ENCODE results near the gene BCAT1. TPM values are rescaled to one million over a fixed set of nuclear protein-coding genes. Genes with fewer than 3 reads are reported as not detected.
"Not testable (repeated sequence)": the region's sequence is repeated elsewhere in the genome, so short reads cannot be mapped to it uniquely, and the experiment has no call there.

Gene BCAT1
- total RNA-seq, 4 donors from 2014 or later = 3.9 to 36.3 (median 13.7) TPM

DNA sequence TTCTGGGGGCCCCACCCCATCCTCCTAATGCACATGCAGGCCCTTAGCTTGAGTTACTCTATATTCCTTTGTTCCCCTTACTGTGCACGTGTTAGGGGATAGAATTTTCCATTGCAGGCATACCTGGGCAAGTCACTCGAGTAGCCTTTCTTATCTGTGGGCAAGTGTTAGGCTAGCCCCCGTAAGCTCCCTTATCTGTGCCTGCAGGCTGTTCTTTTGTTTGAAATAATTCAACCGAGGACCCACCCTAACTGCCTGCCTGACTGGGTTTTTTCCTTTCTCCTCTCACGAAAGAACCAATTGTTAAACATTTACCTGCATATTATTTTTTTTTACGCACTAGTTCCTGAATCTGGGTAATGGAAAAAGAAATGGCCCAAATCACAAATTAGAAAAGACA lies 21.3 kb upstream of the BCAT1 start:
- Histone ChIP-seq H3K4me1 (no peaks in the 10 kb centered on the region), H3K27me3 (no peaks in the 10 kb centered on the region), H3K4me3 (no peak overlapping the region), H3K27ac (no peak overlapping the region), H3K9me3 (no peaks in the 10 kb centered on the region), H3K36me3 (no peaks in the 10 kb centered on the region)
- no peak for TF ChIP-seq CTCF (IDR thresholded peaks at IDR 0.05)
- TF ChIP-seq POLR2A (IDR thresholded peaks at IDR 0.05) = no peak
- DNase-seq = no peak

DNA sequence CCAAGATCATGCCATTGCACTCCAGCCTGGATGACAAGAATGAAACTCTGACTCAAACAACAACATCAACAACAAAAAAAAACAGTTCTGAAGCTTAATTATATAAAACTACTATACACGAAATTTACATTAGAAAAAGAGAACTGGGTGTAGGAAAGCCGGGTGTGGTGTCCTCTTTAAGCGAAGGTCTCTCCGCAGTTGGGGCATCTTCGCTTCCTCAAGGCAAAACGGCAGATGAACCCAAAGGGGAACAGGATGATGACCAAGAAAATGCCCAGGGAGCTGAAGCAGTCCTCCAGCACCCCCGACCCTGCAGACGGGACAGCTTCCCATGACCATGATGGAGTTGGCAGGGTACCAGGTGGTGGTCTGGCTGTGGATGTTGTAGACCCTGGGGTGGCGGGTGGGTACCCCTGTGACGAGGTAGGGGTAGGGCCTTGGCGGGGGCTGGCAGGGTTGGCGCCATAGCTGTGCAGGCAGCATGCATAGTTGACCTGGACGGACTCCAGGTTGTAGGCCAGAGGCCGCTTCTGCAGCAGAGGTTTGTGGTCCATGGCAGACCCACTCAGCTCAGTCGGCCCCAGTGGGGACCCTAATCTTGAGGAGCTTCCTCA lies 18.2 kb upstream of the BCAT1 start:
- no peaks in the 10 kb centered on the region for H3K36me3 ChIP-seq
- DNase-seq = no peak
- no peak overlapping the region for H3K27ac ChIP-seq
- H3K9me3 ChIP-seq = no peaks in the 10 kb centered on the region
- no peak for TF ChIP-seq CTCF (IDR thresholded peaks at IDR 0.05)
- TF ChIP-seq POLR2A (IDR thresholded peaks at IDR 0.05) = no peak
- no peaks in the 10 kb centered on the region for H3K27me3 ChIP-seq
- H3K4me3 ChIP-seq = no peak overlapping the region
- no peaks in the 10 kb centered on the region for H3K4me1 ChIP-seq

- DNase-seq = no peak
- H3K27me3 ChIP-seq = no peaks in the 10 kb centered on the region
- no peak for TF ChIP-seq CTCF (IDR thresholded peaks at IDR 0.05)
- TF ChIP-seq POLR2A (IDR thresholded peaks at IDR 0.05) = no peak
- H3K27ac ChIP-seq = no peak overlapping the region
- no peaks in the 10 kb centered on the region for H3K4me1 ChIP-seq
- no peak overlapping the region for H3K4me3 ChIP-seq
- H3K36me3 ChIP-seq = no peaks in the 10 kb centered on the region
- H3K9me3 ChIP-seq = no peaks in the 10 kb centered on the region
Observed at GRCh38 chr12:24964342-24964741, 15.4 kb upstream of the BCAT1 start.

DNA sequence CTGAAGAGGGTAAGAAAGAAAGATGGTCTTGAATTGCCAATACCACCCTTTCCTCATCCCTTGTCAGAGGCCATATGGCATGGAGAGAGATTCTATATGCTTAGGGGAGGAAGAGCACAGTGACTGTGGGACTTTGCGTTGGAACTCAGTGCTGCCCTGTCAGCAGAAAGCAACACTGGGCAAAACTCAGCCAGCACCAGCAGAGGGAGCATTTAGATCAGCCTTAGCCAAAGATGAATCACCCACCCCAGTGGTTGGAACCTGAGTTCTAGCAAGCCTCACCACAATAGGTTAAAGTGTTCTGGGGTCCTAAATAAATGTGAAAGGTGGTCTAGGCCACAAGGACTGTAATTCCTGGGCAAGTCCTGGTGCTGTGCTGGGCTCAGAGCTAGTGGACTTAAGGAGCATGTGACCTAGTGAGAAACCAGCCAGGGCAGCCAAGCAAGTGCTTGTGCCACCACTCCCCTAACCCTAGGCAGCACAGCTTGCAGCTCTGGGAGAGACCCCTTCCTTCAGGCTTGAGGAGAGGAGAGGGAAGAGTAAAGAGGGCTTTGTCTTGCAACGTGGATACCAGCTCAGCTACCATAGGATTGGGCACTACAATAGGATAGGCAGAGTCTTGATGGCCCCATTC lies 11.4 kb upstream of the BCAT1 start:
- Histone ChIP-seq H3K27me3 (no peaks in the 10 kb centered on the region), H3K27ac (no peak overlapping the region), H3K4me3 (no peak overlapping the region), H3K4me1 (no peaks in the 10 kb centered on the region), H3K9me3 (no peaks in the 10 kb centered on the region), H3K36me3 (no peaks in the 10 kb centered on the region)
- no peak for TF ChIP-seq POLR2A (IDR thresholded peaks at IDR 0.05)
- TF ChIP-seq CTCF (IDR thresholded peaks at IDR 0.05) = peak in 2 of 6 experiments; percentile 6 to 26
- DNase-seq = peak in 1 of 3 donors; percentile 50

- not testable (repeated sequence) for H3K9me3 ChIP-seq, H3K27ac ChIP-seq, H3K27me3 ChIP-seq, H3K4me3 ChIP-seq, H3K36me3 ChIP-seq, DNase-seq, H3K4me1 ChIP-seq
Observed at GRCh38 chr12:24956351-24956750, 7.5 kb upstream of the BCAT1 start.

DNA sequence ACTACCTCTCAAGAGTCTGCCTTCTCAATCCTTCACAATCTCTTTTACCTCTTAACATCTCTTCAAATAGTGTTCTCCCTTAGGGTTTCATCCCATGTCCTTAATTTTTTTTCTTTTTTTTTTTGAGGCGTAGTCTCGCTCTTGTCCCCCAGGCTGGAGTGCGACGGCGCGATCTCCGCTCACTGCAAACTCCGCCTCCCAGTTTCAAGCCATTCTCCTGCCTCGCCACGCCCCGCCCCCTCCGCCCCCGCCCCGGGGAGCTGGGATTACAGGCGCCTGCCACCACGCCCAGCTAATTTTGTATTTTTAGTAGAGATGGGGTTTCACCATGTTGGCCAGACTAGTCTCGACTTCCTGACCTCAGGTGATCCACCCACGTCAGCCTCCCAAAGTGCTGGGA lies 7.0 kb upstream of the BCAT1 start:
- no peaks in the 10 kb centered on the region for H3K4me1 ChIP-seq
- H3K27me3 ChIP-seq = no peaks in the 10 kb centered on the region
- H3K36me3 ChIP-seq = no peaks in the 10 kb centered on the region
- TF ChIP-seq POLR2A (IDR thresholded peaks at IDR 0.05) (no peak), CTCF (IDR thresholded peaks at IDR 0.05) (no peak)
- H3K4me3 ChIP-seq = no peak overlapping the region
- H3K9me3 ChIP-seq = no peaks in the 10 kb centered on the region
- no peak overlapping the region for H3K27ac ChIP-seq
- no peak for DNase-seq

Measured in Peyer's patch (tissue), 4 donors.